Measurements from ENCODE around the gene KCNJ16.

Gene KCNJ16

GRCh38 chr17:70070305-70071027 is 4.6 kb upstream of the KCNJ16 start:
- DNase-seq: no peak

GRCh38 chr17:70071127-70071526 is 3.9 kb upstream of the KCNJ16 start:
- DNase-seq: no peak

GRCh38 chr17:70071620-70072019 is 3.4 kb upstream of the KCNJ16 start:
- no peak for DNase-seq

- DNase-seq: no peak
Measured at GRCh38 chr17:70072546-70073309, 2.3 kb upstream of the KCNJ16 start.

GRCh38 chr17:70073310-70073709 is 1.7 kb upstream of the KCNJ16 start:
- DNase-seq: no peak

- DNase-seq: no peak
Measured at GRCh38 chr17:70073799-70074198, 1.2 kb upstream of the KCNJ16 start.

- DNase-seq: no peak
Measured at GRCh38 chr17:70074236-70074830, 692 bp upstream of the KCNJ16 start.

GRCh38 chr17:70076189-70076588 is 1.2 kb downstream of the KCNJ16 start:
- no peak for DNase-seq

GRCh38 chr17:70076831-70077230 is 1.8 kb downstream of the KCNJ16 start:
- DNase-seq: no peak

GRCh38 chr17:70078549-70078948 is 3.5 kb downstream of the KCNJ16 start:
- DNase-seq: no peak

- DNase-seq: no peak
Measured at GRCh38 chr17:70078994-70079531, 4.0 kb downstream of the KCNJ16 start.

GRCh38 chr17:70080541-70081347 is 5.7 kb downstream of the KCNJ16 start:
- no peak for DNase-seq

- DNase-seq: no peak
Measured at GRCh38 chr17:70081885-70082284, 6.9 kb downstream of the KCNJ16 start.

GRCh38 chr17:70084476-70084875 is 9.5 kb downstream of the KCNJ16 start:
- DNase-seq: no peak

GRCh38 chr17:70086516-70086915 is 11.5 kb downstream of the KCNJ16 start:
- no peak for DNase-seq

GRCh38 chr17:70089513-70090148 is 14.6 kb downstream of the KCNJ16 start:
- DNase-seq: no peak

GRCh38 chr17:70091005-70091568 is 16.1 kb downstream of the KCNJ16 start:
- DNase-seq: no peak

GRCh38 chr17:70091696-70092095 is 16.7 kb downstream of the KCNJ16 start:
- no peak for DNase-seq

- no peak for DNase-seq
Measured at GRCh38 chr17:70093163-70093562, 18.1 kb downstream of the KCNJ16 start.

- DNase-seq: no peak
Measured at GRCh38 chr17:70095455-70095854, 20.4 kb downstream of the KCNJ16 start.

GRCh38 chr17:70096861-70097260 is 21.8 kb downstream of the KCNJ16 start:
- DNase-seq: no peak

- no peak for DNase-seq
Measured at GRCh38 chr17:70098030-70098429, 23.0 kb downstream of the KCNJ16 start.
